GM19463 (cell line): ENCODE measurements around the gene USP6NL.
A peak's percentile ranks its signal among the peaks of the same experiment; 100 is the strongest.

Experiments used
- ATAC-seq: cut with Tn5 transposase; IDR thresholded peaks from one replicate; pipeline ENCODE4 v1.9.1; 2021; ENCODE audit warnings: mild to moderate bottlenecking, moderate library complexity; ENCODE audit not compliant: unreplicated experiment

Gene USP6NL

DNA sequence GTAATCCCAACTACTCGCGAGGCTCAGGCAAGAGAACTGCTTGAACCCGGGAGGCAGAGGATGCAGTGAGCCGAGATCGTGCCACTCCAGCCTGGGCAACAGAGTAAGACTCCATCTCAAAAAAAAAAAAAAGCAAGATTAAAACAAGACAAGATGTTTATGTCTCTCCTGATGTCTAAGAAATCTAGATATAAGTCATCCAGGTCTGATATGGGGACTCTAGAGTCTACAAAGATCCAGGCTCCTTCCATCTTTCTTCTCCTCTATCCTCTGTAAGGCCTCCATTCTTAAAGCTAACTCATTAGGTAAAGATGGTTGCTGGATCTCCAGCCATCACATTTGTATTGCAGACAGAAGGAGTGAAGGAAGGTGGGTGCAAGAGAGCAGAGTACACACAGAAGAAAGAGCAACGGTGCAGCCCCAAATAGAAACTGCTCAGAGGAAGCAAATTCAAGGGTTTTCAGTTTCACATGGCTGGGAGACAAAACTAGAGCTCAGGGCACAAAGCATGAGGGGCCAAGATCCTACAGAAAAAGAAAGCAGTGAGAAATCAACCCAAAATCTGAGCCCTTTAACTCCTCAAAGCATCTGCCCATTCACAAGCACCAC, 57.6 kb downstream of the USP6NL start:
- ATAC-seq = peak; percentile 91

DNA sequence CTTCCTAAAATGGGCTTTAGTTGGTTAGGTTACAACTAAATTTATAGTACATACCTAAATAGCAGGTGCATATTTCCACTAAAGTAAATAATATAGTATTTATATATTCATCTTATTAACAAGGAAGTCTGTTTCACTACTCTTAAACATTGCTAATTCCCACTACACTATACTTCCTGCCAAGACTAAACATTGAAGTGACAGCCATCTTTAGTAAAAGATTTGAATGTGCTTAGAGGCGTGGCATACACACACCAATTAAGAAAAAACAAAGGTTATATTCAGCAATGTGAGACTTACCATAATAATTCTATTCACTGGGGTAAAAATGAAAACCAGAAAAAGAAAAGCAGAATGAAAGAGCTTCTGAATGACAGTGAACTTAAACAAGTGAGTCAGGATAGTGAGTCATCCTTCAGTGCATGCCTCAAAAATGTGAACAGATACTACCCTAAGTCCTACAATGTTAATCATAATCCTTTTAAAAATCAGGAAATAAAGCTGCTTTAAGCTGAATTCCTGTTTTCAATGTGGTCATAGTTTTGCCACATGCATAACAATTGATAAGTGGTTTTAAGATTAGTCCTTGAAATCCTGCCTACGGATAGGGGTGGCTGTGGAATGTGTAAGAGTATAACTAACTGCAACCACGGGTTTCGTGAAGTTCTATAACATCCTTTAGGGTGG, 59.4 kb downstream of the USP6NL start:
- peak; percentile 32 for ATAC-seq

DNA sequence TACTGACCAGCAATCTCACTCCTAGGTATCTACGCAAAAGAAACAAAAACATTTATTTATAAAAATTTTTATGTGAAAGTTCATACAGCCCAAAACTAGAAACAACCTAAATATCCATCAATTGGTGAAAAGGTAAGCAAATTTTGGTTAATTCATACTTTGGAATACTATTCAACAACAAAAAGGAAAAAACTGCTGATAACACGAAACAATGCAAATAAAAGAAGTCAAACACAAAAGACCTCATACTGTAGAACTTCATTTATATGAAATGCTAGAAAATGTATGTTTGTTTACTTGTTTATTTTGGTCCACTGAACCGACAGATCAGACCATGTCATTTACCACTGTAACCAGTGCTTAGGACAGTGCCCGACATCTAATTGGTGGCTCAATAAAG, 60.3 kb downstream of the USP6NL start:
- no peak for ATAC-seq

DNA sequence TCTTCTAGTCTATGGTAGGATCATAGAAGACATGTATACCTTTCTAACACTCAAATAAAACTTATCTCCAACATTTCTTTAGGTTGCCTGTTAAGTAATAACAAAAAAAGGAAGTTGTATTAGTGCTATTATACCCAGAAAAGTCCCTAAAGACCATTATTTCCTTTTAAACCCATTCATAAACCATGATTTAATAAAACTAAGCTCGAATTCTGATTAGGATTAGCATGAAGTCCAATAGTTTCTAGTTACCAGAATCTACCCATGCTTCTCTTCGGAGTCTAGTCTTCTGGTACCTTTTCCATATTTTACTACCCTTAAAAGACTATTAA, 62.7 kb downstream of the USP6NL start:
- no peak for ATAC-seq

DNA sequence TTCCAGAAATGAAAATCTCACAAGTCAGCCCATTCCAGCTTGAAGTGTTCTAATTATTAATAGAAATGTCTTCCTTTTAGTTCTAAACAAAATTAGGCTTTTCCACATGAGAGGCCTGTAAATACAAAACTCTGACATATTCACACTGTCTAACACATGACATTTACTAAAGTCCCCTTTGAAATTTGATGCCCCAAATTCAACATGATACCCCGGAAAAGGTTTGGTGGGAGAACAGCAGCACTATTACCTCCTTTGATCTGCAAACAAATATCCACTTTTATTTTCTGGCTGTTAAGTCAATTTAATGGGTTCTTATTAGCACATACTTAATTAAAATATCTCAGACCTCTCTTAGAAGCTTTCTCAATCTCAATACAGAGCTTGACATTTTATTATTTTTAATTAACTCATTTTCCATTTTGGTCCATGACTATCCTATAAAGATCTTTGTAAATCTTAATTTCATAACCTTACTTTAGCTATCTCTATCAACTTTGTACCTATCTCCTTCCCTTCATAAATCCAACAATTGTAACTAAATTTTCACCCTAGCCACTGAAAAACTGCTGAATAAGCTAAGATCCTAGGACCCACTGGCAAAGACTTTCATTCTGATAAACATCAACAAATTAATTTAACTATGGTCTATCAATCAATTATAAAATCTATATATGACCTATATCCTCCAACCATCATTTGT, 63.2 kb downstream of the USP6NL start:
- ATAC-seq = no peak

DNA sequence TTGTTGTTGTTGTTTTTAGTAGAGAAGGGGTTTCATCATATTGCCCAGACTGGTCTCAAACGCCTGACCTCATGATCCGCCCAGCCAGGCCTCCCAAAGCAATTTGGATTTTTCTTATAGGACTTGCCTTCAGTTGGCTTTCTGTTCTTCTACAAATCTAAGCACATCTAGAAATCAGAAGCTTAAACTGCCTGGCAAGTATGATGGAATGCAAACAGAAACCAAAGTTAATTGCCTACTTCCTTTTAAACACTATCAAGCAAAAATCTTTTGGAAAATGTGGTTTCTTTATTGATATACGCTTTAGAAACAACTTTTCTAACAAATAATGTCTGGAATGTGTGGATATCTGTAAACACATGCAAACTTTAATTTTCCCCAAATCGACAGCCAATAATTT, 64.9 kb downstream of the USP6NL start:
- ATAC-seq = no peak

DNA sequence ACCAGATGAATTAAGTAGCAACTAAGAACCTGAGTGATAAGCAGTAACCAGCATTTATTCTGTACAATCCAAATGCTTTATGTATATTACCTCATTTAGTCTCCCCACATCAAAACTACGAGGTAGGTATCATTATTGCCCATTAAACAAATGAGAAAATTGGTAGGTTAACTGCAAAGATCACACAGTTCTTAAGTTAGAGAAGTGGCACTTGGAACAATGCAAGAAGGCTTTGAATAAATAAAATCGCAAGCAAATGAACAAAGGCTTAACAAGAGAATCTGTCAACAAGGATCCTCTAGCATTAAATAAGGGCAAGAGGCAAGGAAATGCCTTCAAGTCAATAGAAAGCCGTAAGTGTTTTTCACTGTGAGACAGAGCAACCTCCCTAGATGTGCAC, 70.2 kb downstream of the USP6NL start:
- ATAC-seq = no peak

DNA sequence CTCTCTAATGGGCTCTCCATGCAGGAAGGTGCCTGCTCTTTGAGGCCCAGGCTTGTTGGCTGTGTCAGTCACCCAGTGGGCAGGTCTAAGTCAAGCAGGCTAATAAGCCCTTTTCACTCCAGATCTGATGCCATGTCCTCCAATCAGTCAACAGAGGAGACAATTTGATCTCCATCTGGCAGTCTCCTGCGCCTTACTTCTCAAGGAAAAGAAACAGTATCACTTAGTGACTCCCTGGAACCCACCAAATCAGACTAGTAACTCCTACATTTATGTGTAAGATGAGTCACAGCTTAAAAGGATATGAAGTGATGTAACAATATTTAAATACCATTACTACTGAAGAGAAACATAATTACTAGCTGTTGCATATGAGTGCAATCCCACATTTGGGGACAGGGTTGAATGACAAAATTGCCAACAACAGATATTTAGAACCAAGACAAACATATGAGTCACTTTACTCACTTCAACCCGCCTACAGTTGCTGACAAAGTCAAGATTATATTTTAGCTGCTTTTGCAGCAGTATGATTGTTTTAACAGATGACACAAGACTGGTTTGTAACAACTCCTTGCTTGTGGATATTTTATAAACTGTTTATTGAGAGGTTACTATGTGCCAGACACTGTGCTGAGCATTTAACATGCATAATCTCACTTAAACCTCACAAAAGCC, 72.1 kb downstream of the USP6NL start:
- ATAC-seq = no peak

DNA sequence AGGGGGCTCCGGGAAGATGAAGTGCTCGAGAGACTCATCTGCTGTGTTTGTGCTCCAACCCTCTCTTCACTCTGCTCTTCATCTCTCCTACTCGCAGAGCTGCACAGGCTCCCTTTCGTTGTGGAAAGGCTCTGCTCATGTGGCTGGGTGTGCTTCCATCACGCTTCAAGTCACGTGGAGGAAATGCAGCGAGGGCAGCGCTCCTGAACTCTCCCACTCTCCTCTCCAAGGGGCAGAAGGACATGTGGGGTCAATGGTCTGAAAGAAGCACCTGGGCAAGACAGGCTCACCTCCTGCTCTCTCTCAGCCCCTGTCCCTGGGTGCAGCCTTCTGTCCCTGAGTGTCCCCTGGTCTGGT, 72.6 kb downstream of the USP6NL start:
- ATAC-seq = no peak

DNA sequence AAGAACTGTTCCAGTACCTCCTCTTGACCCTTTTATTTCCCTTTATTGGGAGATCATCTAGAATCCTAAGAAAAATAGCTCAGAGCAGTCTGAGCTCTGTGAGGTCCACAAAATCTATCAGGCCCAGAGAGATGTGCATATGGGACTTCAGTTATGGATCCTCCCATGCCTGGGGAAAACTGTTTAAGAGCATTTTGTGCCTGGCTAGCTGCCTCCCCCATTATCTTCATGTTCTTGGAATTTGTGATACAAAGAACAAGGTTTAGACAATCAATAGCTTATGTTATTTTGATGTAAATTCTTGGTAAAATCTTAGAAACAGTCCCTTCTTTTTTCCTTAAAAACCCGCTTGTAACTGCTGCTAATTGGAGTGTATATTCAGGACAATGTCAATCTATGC, 75.2 kb downstream of the USP6NL start:
- ATAC-seq = no peak

DNA sequence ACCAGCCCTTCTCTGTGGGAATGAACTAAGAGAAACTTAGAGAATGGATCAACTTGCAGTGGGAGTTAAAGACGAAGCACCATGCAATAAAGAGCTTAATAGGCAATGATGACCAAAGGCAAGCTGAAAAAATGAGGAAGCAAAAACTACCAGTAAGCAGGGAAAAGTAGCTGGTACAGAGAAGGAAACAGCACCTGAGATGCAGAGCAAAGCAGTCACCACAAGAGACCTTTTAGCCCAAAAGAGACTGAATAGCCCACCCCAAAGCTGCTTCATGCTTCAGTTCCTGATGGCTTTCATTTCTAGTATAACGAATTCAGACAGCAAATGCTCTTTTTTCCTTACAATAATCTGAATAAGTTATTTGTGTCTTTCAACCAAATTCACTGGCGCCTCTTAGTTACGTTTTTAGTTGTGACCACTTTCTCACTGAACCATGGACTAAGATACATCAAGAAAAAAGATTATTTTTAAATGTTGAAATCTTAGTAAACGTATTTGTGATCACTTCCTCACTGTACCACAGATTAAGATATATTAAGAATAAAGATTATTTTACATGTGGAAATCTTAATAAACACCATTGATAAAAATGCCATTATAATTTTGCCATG, 76.0 kb downstream of the USP6NL start:
- no peak for ATAC-seq

DNA sequence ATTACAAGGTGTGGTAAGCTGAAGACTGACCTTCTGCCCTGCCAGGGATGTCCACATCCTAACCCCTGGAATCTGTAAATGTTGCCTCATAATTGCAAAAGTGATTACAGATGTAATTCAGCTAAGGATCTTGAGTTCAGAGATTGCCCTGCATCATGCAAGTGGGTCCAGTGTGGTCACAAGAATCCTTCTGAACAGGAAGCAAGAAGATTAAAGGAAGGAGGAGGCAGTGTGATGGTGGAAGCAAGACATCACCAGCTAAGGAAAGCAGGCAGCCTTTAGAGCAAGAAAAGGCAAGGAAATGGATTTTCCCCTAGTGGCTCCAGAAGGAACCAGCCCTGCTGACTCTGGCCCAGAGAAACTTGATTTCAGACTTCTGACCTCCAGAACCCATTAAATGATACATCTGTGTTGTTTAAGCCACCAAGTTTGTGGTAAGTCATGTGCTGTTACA, 78.1 kb downstream of the USP6NL start:
- no peak for ATAC-seq

DNA sequence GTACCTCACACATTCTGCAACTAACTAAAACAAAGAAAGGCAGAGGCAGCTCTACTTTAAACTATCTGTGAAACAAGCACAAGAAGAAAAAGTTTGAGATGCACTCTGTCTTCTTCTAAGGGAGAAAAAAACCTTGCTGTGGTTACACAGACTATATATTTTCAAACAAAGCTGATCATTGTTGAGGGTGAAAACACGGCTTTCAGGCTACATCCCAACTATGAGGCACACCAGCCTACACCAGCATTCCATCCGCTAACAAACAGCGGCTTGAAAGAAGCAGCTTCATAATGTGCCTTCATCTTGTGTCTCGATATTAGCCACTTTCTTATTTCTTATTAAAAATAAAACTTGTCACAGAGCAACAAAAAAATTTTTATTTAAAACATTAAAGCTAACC, 79.1 kb downstream of the USP6NL start:
- no peak for ATAC-seq

DNA sequence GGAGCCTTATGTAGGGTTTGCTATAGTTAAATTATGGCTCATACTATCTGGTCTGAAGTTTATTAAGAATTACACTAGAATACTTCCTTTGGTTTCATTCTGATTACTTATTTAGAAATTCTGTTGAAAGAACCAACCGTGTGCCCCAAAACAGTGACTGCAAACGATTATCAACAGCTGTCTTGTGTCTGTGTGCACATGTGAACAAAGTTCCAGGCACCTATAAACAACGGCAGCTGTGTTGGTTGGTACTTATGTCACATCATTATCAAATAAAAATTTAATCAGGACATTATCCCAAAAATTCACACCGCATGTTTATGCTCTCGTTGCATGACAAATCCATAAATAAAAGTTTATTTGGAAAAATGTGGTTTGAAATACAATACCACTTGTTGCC, 80.6 kb downstream of the USP6NL start:
- ATAC-seq = no peak

DNA sequence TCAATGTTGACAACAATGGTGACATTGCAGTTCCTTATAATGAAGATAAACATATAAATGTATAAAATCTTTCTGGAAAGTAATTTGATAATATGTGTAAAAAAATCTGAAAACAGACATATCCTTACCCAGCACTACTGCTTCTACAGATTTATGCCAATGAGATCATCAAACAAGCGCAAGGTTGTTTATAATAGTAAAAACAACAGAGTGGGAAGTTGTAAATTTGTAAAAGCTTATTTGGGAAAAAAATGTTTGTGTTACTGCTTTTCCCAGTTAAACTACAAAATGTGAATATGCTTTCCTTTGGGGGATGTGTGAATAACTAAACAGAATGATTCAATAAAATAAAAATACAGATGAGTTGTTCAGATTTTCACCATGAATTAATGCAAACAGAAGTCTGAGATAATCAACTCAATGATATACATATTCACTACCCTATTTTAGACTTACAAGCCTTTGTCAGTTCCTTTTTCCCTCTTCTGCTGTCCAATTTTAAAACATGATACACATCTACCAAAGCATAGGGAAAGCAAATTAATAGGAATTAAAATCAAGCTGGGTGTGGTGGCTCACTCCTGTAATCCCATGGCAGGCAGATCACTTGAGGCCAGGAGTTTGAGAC, 82.1 kb downstream of the USP6NL start:
- no peak for ATAC-seq

DNA sequence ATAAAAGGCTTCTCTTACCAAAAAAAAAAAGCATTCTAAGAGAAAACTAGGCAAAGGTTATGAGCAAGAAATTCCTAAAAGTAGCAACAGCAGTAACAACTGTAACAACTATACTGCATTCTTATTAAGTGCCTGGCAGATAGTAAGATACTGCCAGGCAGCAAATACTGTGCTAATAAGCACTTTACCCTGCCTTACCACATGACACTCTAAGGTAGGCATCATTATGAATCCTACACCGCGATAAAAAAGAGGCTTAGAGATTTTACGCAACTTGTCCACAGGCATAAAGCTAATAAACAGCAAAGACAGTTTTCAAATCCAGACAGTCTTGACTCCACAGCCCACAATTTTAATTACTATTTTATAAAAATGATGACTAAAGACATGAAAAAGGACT, 83.2 kb downstream of the USP6NL start:
- no peak for ATAC-seq

DNA sequence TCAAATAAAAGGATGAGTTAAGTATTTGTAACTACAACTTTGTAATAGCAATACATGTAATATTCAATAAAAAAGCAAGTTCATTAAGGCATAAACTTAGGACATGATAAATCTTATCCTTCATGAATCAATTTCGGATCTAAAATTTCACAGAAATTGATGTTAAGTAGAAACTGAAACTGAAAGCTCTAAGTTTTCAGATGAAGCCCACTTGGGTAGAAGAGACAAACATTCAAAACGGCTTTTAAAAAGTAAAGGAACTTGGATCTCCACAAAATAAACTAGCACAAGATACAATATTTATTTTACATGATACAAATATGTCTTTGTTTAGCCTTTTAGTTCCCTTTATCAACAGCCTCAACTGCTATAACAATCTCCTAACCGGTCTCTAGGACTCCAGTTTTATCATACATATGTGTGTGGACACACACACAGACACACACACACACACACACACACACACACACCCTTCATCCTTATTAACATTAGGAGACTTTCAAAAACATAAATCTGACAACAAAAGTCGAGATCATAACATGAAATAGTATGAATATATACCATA, 83.7 kb downstream of the USP6NL start:
- ATAC-seq = no peak

DNA sequence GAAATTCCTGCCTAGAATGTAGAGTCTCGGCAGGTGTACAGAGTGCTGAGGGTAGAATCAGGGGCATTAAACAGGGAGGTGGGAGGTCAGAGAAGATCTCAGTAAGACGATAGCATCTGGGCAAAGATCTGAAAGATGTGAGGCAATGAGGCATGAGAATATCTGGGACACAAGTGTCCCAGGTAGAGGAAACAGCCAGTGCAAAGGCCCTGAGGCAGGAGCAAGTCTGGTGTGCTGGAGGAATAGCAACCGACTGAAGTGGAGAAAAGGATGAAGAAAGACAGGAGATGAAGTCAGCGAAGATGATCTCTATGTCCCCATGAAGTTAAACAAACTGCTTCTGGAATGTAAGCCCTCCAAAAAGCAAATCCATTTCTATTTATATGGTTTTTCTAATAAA, 84.4 kb downstream of the USP6NL start:
- no peak for ATAC-seq

DNA sequence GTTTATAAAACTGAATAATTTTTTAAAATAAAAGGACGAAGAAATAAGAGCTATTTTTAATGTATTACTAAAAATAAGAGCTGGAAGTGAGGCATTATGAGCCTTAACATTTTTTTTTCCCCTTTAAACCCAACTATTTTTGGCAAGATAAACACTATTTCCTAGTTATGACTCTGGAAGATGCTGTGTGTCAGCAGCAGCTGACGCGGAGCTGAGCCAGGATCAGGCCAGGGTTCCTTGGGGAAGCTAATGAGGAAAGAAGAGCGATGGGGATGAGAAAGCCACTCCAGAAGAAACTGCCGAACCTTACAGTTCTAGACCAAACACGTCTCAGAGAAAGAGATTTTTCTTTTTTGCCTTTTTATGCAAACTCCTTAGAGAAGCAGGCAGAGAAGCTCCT, 85.9 kb downstream of the USP6NL start:
- no peak for ATAC-seq

DNA sequence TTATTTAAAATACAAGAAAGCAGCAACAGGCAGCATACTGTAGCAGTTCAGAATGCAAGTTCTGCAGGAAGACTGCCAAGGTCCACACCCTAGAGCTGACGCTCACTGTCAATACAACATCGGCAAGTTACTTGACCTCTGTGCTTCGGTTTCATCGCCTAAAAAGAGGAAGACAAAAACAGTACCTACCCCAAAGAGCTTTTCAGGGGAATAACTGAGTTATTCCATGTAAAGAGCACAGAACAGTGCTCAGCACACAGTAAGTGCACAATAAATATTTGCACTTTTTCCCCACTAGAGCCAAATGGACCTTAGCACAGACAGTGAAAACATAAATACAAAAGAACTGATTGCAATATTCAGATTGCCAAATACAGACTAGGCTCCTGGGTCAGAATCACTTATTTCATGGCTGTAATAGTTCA, 88.6 kb downstream of the USP6NL start:
- ATAC-seq = no peak

DNA sequence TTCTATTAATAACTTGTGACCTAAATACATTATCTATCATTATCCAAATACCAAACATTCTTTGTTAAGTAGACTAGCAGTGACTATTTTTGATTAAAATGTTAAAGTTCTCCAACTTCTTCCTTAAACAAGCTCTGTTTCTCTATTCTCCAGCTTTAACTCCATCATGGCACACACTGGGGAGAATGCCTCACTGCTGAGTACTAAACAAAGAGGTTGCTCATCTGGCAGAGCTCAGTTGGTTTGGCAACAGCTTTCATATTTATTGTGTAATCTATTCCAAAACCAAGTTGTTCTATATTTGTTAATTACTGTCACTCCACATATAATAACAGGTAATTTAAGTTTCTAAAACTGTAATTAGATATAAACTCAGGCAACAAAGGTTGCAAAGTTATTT, 89.6 kb downstream of the USP6NL start:
- no peak for ATAC-seq
